Measurements from ENCODE around the gene RBM26. TPM values are rescaled to one million over a fixed set of nuclear protein-coding genes. Genes with fewer than 3 reads are reported as not detected.

Gene RBM26
- total and polyA plus RNA-seq, 2 experiments from 2014 or later: 22.9 to 41.3 TPM

DNA sequence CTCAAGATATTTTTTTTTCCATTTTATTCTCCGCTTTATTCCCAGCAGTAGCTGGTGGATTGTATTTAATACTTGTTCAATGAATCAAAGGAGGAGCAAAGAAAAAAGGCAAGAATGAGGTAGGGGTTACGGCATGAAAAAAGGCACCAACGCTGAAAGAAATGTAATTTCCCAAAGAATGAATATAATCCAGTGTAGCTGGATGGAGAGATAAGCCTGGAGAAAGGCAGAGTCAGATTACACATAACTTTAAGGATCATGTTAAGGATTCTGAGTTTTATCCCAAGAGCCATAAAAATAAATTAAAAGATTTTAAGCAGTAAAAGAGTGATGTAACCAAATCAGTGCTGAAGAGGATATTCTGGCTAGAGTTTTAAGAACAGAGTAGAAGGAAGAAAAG, 67.7 kb downstream of the RBM26 start:
- H3K27me3 ChIP-seq: no peaks in the 10 kb centered on the region
- TF ChIP-seq, protein P1, sequence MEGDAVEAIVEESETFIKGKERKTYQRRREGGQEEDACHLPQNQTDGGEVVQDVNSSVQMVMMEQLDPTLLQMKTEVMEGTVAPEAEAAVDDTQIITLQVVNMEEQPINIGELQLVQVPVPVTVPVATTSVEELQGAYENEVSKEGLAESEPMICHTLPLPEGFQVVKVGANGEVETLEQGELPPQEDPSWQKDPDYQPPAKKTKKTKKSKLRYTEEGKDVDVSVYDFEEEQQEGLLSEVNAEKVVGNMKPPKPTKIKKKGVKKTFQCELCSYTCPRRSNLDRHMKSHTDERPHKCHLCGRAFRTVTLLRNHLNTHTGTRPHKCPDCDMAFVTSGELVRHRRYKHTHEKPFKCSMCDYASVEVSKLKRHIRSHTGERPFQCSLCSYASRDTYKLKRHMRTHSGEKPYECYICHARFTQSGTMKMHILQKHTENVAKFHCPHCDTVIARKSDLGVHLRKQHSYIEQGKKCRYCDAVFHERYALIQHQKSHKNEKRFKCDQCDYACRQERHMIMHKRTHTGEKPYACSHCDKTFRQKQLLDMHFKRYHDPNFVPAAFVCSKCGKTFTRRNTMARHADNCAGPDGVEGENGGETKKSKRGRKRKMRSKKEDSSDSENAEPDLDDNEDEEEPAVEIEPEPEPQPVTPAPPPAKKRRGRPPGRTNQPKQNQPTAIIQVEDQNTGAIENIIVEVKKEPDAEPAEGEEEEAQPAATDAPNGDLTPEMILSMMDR (IDR thresholded peaks at IDR 0.05; ENCODE audit: low read depth, low read length): no peak
- no peak overlapping the region for H3K4me3 ChIP-seq
- DNase-seq (ENCODE audit: low read depth in 1 of 2, low spot score in 1 of 2): no peak
- no peak overlapping the region for H3K27ac ChIP-seq
- peaks cover 73% of the 10 kb centered on the region for H3K36me3 ChIP-seq
- no peaks in the 10 kb centered on the region for H3K4me1 ChIP-seq (ENCODE audit: low read depth)
- H3K9me3 ChIP-seq (ENCODE audit: low read depth): no peaks in the 10 kb centered on the region

- Histone ChIP-seq H3K36me3 (peaks cover 60% of the 10 kb centered on the region), H3K4me1 (ENCODE audit: low read depth) (no peaks in the 10 kb centered on the region), H3K4me3 (no peak overlapping the region), H3K9me3 (ENCODE audit: low read depth) (no peaks in the 10 kb centered on the region), H3K27me3 (no peaks in the 10 kb centered on the region), H3K27ac (no peak overlapping the region)
- TF ChIP-seq, protein P1 (IDR thresholded peaks at IDR 0.05; ENCODE audit: low read depth, low read length): no peak
- DNase-seq (ENCODE audit: low read depth in 1 of 2, low spot score in 1 of 2): no peak
Observed at GRCh38 chr13:79336966-79337365, 69.1 kb downstream of the RBM26 start.

GRCh38 chr13:79328510-79328909, 77.5 kb downstream of the RBM26 start:
- H3K9me3 ChIP-seq (ENCODE audit: low read depth): no peaks in the 10 kb centered on the region
- H3K36me3 ChIP-seq: peaks cover 17% of the 10 kb centered on the region
- TF ChIP-seq, protein P1 (IDR thresholded peaks at IDR 0.05; ENCODE audit: low read depth, low read length): no peak
- H3K4me1 ChIP-seq (ENCODE audit: low read depth): no peaks in the 10 kb centered on the region
- H3K27me3 ChIP-seq: no peaks in the 10 kb centered on the region
- H3K4me3 ChIP-seq: no peak overlapping the region
- no peak for DNase-seq (ENCODE audit: low read depth in 1 of 2, low spot score in 1 of 2)
- no peak overlapping the region for H3K27ac ChIP-seq

DNA sequence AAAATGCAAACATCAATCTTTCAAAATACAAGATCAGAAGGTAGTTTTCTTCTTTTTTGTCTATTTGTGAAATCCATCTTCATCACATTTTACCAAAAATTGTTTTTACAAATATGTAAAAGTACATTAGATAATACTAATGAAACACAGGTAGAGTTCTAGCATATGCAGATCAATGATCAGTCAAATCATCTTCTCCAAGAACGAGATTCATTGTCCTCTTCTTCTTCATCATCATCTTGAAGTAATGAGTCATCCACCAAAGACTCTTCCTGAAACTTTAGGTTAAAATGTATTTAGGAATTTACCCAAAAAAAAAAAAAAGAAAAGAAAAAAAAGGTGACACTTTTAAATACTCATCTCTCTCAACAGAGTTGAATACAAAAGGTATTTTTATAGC, 85.6 kb downstream of the RBM26 start:
- H3K27me3 ChIP-seq: no peaks in the 10 kb centered on the region
- no peak overlapping the region for H3K4me3 ChIP-seq
- H3K27ac ChIP-seq: no peak overlapping the region
- no peaks in the 10 kb centered on the region for H3K4me1 ChIP-seq (ENCODE audit: low read depth)
- H3K9me3 ChIP-seq (ENCODE audit: low read depth): no peaks in the 10 kb centered on the region
- peaks cover 40% of the 10 kb centered on the region for H3K36me3 ChIP-seq
- TF ChIP-seq, protein P1 (IDR thresholded peaks at IDR 0.05; ENCODE audit: low read depth, low read length): no peak
- no peak for DNase-seq (ENCODE audit: low read depth in 1 of 2, low spot score in 1 of 2)

GRCh38 chr13:79318664-79319063, 87.4 kb downstream of the RBM26 start:
- H3K27me3 ChIP-seq: no peaks in the 10 kb centered on the region
- peaks cover 34% of the 10 kb centered on the region for H3K36me3 ChIP-seq
- no peak overlapping the region for H3K27ac ChIP-seq
- H3K9me3 ChIP-seq (ENCODE audit: low read depth): no peaks in the 10 kb centered on the region
- no peak overlapping the region for H3K4me3 ChIP-seq
- H3K4me1 ChIP-seq (ENCODE audit: low read depth): peaks cover 8% of the 10 kb centered on the region
- TF ChIP-seq, protein P1 (IDR thresholded peaks at IDR 0.05; ENCODE audit: low read depth, low read length): no peak
- no peak for DNase-seq (ENCODE audit: low read depth in 1 of 2, low spot score in 1 of 2)

DNA sequence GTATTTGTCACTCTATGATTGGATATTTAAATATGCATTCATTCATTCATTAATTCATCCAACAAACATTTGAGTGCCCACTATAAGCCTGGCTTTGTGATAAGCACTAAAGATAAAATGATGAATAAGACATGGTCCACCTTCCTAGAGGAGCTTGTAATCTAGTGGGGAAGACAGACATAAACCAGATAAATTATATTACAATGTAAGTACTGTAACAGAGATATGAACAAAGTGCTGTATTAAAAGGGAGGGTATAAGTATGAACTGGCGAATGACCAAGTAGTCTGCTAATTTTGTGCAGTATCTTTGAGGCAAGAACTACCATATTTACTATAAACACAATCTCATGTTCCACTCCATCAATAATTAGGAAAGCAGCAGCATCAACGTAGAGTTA, 88.2 kb downstream of the RBM26 start:
- TF ChIP-seq, protein P1 (IDR thresholded peaks at IDR 0.05; ENCODE audit: low read depth, low read length): no peak
- Histone ChIP-seq H3K27ac (no peak overlapping the region), H3K9me3 (ENCODE audit: low read depth) (no peaks in the 10 kb centered on the region), H3K36me3 (peaks cover 30% of the 10 kb centered on the region), H3K27me3 (no peaks in the 10 kb centered on the region), H3K4me1 (ENCODE audit: low read depth) (peaks cover 8% of the 10 kb centered on the region), H3K4me3 (no peak overlapping the region)
- no peak for DNase-seq (ENCODE audit: low read depth in 1 of 2, low spot score in 1 of 2)

Data from cardiac muscle cell (in vitro differentiated cells and primary cell).